ENCODE measurements around the gene ZNF487. TPM values are rescaled to one million over a fixed set of nuclear protein-coding genes. Genes with fewer than 3 reads are reported as not detected.
A peak's percentile ranks its signal among the peaks of the same experiment; 100 is the strongest.
"Not testable (repeated sequence)": the region's sequence is repeated elsewhere in the genome, so short reads cannot be mapped to it uniquely, and the experiment has no call there.

ZNF487 gene
- total RNA-seq, 1 experiment from 2014 or later = 8.1 TPM

GRCh38 chr10:43404704-43405084, 32.2 kb upstream of the ZNF487 start:
- no peak for DNase-seq (ENCODE audit: low spot score)

- no peak for DNase-seq (ENCODE audit: low spot score)
Measured at GRCh38 chr10:43407148-43407575, 29.7 kb upstream of the ZNF487 start.

GRCh38 chr10:43407576-43408330, 29.2 kb upstream of the ZNF487 start:
- peak; percentile 93 for DNase-seq (ENCODE audit: low spot score)

GRCh38 chr10:43408331-43408709, 28.6 kb upstream of the ZNF487 start:
- DNase-seq (ENCODE audit: low spot score) = no peak

- peak; percentile 96 for DNase-seq (ENCODE audit: low spot score)
Measured at GRCh38 chr10:43408710-43409384, 28.1 kb upstream of the ZNF487 start, which contains the start of gene HNRNPF. Gene HNRNPF (minus strand): TSS chr10:43409186. CDS start chr10:43387884, 21,302 bp downstream.

- no peak for DNase-seq (ENCODE audit: low spot score)
Measured at GRCh38 chr10:43409385-43410109, 27.4 kb upstream of the ZNF487 start.

- no peak for DNase-seq (ENCODE audit: low spot score)
Measured at GRCh38 chr10:43410345-43410744, 26.6 kb upstream of the ZNF487 start.

GRCh38 chr10:43411536-43411935, 25.4 kb upstream of the ZNF487 start:
- DNase-seq (ENCODE audit: low spot score) = no peak

- DNase-seq (ENCODE audit: low spot score) = no peak
Measured at GRCh38 chr10:43415544-43415943, 21.4 kb upstream of the ZNF487 start.

GRCh38 chr10:43417950-43418768, 18.8 kb upstream of the ZNF487 start:
- DNase-seq (ENCODE audit: low spot score) = no peak

GRCh38 chr10:43419997-43420368, 16.9 kb upstream of the ZNF487 start:
- no peak for DNase-seq (ENCODE audit: low spot score)

GRCh38 chr10:43420369-43421200, 16.3 kb upstream of the ZNF487 start:
- peak; percentile 85 for DNase-seq (ENCODE audit: low spot score)

GRCh38 chr10:43421201-43421507, 15.8 kb upstream of the ZNF487 start:
- no peak for DNase-seq (ENCODE audit: low spot score)

GRCh38 chr10:43421519-43421918, 15.4 kb upstream of the ZNF487 start:
- DNase-seq (ENCODE audit: low spot score) = no peak

GRCh38 chr10:43421944-43422343, 15.0 kb upstream of the ZNF487 start:
- DNase-seq (ENCODE audit: low spot score) = not testable (repeated sequence)

- DNase-seq (ENCODE audit: low spot score) = no peak
Measured at GRCh38 chr10:43424416-43424815, 12.5 kb upstream of the ZNF487 start.

GRCh38 chr10:43426476-43426875, 10.4 kb upstream of the ZNF487 start:
- not testable (repeated sequence) for DNase-seq (ENCODE audit: low spot score)

- no peak for DNase-seq (ENCODE audit: low spot score)
Measured at GRCh38 chr10:43427166-43427825, 9.6 kb upstream of the ZNF487 start.

GRCh38 chr10:43430926-43431663, 5.8 kb upstream of the ZNF487 start:
- DNase-seq (ENCODE audit: low spot score) = no peak

Data from HT-29 (cell line).